ENCODE data around the gene IGF2BP3.

The IGF2BP3 gene

DNA sequence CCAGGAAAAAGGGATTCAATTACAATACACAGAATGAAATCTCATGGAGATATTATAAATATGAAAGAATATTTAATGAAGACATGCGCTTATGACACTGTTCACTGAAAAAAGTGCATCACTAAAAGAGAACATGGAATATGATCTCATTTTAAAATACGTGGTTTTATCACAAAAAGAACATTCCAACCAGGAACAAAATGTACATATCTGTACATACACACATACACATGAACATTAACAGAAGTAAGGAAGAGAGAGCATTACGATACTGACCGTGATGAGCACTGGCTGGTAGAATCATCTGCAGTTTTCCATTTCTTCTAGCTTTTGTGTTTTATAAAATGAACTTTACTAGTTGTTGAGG is 39.4 kb downstream of the IGF2BP3 start:
- H3K4me1 ChIP-seq (ENCODE audit: low read depth, poor library complexity, severe bottlenecking), result peaks cover 40% of the 10 kb centered on the region
- H3K27ac ChIP-seq, result no peak overlapping the region
- no peaks in the 10 kb centered on the region for H3K27me3 ChIP-seq (ENCODE audit: insufficient read depth, low read depth)
- no peak overlapping the region for H2AFZ ChIP-seq (ENCODE audit: low read depth)
- peaks cover 98% of the 10 kb centered on the region for H3K79me2 ChIP-seq (ENCODE audit: insufficient read depth, low read depth)
- H3K9ac ChIP-seq, result no peak overlapping the region
- no peak overlapping the region for H3K4me2 ChIP-seq
- TF ChIP-seq, protein P1, sequence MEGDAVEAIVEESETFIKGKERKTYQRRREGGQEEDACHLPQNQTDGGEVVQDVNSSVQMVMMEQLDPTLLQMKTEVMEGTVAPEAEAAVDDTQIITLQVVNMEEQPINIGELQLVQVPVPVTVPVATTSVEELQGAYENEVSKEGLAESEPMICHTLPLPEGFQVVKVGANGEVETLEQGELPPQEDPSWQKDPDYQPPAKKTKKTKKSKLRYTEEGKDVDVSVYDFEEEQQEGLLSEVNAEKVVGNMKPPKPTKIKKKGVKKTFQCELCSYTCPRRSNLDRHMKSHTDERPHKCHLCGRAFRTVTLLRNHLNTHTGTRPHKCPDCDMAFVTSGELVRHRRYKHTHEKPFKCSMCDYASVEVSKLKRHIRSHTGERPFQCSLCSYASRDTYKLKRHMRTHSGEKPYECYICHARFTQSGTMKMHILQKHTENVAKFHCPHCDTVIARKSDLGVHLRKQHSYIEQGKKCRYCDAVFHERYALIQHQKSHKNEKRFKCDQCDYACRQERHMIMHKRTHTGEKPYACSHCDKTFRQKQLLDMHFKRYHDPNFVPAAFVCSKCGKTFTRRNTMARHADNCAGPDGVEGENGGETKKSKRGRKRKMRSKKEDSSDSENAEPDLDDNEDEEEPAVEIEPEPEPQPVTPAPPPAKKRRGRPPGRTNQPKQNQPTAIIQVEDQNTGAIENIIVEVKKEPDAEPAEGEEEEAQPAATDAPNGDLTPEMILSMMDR (conservative IDR thresholded peaks at IDR 0.05; ENCODE audit: low read depth, low read length), result no peak
- H4K20me1 ChIP-seq (ENCODE audit: insufficient read depth), result peaks cover 53% of the 10 kb centered on the region
- no peak overlapping the region for H3K4me3 ChIP-seq (IDR thresholded peaks at IDR 0.05; ENCODE audit: insufficient read depth, low read depth, low read length)
- no peaks in the 10 kb centered on the region for H3K36me3 ChIP-seq (ENCODE audit: insufficient read depth)

DNA sequence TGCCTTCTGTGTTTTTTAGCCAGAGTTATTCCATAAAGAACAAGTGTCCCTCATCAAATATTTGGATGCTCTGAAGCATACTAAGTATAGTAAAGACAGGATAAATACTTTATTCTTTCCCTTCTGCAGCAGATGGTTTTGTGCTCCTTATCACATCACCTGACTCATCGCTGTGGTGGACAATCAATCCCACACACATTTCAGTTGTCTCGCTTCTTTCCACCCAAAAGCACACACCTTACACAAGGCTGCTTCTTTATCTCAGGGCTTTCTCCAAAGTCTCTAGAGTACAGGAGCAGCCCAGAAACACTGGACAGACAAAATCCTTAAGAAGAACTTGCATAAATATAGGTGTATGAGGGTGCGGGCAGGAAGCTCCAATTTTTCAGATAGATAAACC is 43.4 kb downstream of the IGF2BP3 start:
- Histone ChIP-seq H3K36me3 (ENCODE audit: insufficient read depth) (no peaks in the 10 kb centered on the region), H4K20me1 (ENCODE audit: insufficient read depth) (peaks cover 41% of the 10 kb centered on the region), H3K4me3 (IDR thresholded peaks at IDR 0.05; ENCODE audit: insufficient read depth, low read depth, low read length) (no peak overlapping the region), H3K79me2 (ENCODE audit: insufficient read depth, low read depth) (peaks cover 98% of the 10 kb centered on the region), H3K27ac (no peak overlapping the region), H3K4me2 (no peak overlapping the region), H2AFZ (ENCODE audit: low read depth) (no peak overlapping the region), H3K9ac (no peak overlapping the region), H3K27me3 (ENCODE audit: insufficient read depth, low read depth) (no peaks in the 10 kb centered on the region), H3K4me1 (ENCODE audit: low read depth, poor library complexity, severe bottlenecking) (peaks cover 43% of the 10 kb centered on the region)
- TF ChIP-seq, protein P1 (conservative IDR thresholded peaks at IDR 0.05; ENCODE audit: low read depth, low read length), result no peak

DNA sequence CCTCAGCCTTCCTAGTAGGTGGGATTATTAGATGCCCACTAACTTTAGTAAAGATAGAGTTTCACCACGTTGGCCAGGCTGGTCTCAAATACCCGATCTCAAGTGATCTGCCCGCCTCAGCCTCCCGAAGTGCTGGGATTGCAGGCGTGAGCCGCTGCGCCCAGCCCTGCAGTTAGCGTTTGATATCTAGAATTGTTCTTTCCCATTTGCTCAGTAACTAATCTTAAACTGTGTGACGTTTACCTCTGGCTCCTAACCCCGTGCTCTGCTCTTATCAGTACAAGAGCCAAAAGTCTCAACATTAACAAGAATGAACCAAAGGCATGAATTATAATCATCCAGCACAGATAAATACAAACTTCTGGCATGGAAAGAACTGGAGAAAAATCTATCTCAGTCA is 47.4 kb downstream of the IGF2BP3 start:
- no peak overlapping the region for H3K4me3 ChIP-seq (IDR thresholded peaks at IDR 0.05; ENCODE audit: insufficient read depth, low read depth, low read length)
- H3K79me2 ChIP-seq (ENCODE audit: insufficient read depth, low read depth), result peaks cover 97% of the 10 kb centered on the region
- TF ChIP-seq, protein P1 (conservative IDR thresholded peaks at IDR 0.05; ENCODE audit: low read depth, low read length), result no peak
- no peaks in the 10 kb centered on the region for H3K36me3 ChIP-seq (ENCODE audit: insufficient read depth)
- H3K27me3 ChIP-seq (ENCODE audit: insufficient read depth, low read depth), result no peaks in the 10 kb centered on the region
- H3K27ac ChIP-seq, result no peak overlapping the region
- no peak overlapping the region; the same call in 1 of the 2 replicates for H3K4me2 ChIP-seq
- no peak overlapping the region for H2AFZ ChIP-seq (ENCODE audit: low read depth)
- H3K4me1 ChIP-seq (ENCODE audit: low read depth, poor library complexity, severe bottlenecking), result peaks cover 67% of the 10 kb centered on the region
- H4K20me1 ChIP-seq (ENCODE audit: insufficient read depth), result peaks cover 26% of the 10 kb centered on the region; the same call in 1 of the 2 replicates
- H3K9ac ChIP-seq, result no peak overlapping the region

DNA sequence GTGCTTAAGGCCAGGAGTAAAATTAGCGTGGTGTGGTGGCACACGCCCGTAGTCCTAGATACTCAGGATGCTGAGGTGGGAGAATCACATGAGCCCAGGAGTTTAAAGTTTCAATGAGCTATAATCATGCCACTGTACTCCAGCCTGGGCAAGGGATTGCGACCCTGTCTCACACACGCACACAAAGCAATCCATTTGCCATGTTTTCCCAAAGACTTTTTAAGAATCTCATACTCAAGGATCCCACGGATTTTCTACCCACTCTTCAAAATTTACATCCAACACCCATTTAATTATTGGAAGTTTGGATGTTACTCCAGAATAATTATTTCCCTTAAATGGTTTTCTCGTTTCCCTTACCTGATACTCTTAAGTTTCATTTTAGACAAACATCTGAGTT is 47.9 kb downstream of the IGF2BP3 start:
- Histone ChIP-seq H3K4me3 (IDR thresholded peaks at IDR 0.05; ENCODE audit: insufficient read depth, low read depth, low read length) (no peak overlapping the region), H3K4me2 (no peak overlapping the region; the same call in 1 of the 2 replicates), H3K79me2 (ENCODE audit: insufficient read depth, low read depth) (peaks cover 97% of the 10 kb centered on the region), H2AFZ (ENCODE audit: low read depth) (no peak overlapping the region), H3K36me3 (ENCODE audit: insufficient read depth) (no peaks in the 10 kb centered on the region), H3K9ac (no peak overlapping the region), H3K4me1 (ENCODE audit: low read depth, poor library complexity, severe bottlenecking) (peaks cover 72% of the 10 kb centered on the region), H3K27me3 (ENCODE audit: insufficient read depth, low read depth) (no peaks in the 10 kb centered on the region), H4K20me1 (ENCODE audit: insufficient read depth) (peaks cover 23% of the 10 kb centered on the region; the same call in 1 of the 2 replicates), H3K27ac (peak overlapping the region; percentile 4; the same call in 1 of the 2 replicates)
- TF ChIP-seq, protein P1 (conservative IDR thresholded peaks at IDR 0.05; ENCODE audit: low read depth, low read length), result no peak

All from KMS-11 (cell line).